Measurements from ENCODE around the gene GCNA.
A peak's percentile ranks its signal among the peaks of the same experiment; 100 is the strongest.
"Not testable (repeated sequence)": the region's sequence is repeated elsewhere in the genome, so short reads cannot be mapped to it uniquely, and the experiment has no call there.

The GCNA gene

DNA sequence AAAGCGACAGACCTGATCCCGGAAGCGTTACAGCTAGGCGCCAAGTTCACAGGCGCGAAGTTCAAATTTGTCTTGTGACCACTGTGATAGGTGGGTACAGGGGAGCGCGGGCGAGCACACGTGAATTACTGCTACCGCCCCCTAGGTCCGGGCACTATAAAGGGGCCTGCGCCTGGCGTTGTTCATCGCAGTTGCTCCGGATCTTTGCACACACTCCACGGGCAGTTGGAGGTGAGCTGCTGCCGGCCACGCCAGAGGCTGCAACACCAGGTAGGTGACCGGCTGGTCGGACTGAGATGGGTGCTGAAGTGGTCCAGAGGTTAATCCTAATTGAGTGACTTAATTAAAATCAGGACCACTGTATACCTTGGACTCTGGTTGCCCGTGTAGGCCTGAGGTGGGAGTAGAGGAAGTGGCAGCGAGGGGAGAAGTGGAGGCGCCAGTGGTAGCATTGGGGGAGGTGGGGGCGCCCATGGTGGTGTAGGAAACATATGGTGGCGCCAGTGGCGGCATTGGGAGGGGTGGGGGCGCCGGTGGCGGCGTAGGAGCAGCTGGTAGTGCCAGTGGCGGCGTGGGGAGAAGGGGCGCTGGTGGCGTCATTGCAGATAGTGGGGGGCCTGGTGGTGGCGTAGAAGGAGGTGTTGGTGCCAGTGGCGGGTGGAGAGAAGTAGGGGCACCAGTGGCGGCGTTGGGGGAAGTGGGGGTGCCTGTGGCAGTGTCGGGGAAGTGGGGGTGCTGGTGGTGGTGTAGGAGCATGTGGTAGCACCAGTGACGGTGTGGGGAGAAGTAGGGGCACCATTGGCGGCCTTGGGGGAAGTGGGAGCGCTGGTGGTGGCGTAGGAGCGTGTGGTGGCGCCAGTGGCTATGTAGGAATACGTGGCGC lies at the start of gene GCNA:
TSS of gene GCNA (plus strand) at position 185 of the 883 bp plus-strand sequence. CDS start 2,385 bp downstream, outside the sequence.
- DNase-seq (ENCODE audit: low read depth): no peak

GRCh38 chrX:71532078-71532752 lies 46.0 kb upstream of the GCNA start:
- peak; percentile 0 for DNase-seq (ENCODE audit: low read depth)

DNA sequence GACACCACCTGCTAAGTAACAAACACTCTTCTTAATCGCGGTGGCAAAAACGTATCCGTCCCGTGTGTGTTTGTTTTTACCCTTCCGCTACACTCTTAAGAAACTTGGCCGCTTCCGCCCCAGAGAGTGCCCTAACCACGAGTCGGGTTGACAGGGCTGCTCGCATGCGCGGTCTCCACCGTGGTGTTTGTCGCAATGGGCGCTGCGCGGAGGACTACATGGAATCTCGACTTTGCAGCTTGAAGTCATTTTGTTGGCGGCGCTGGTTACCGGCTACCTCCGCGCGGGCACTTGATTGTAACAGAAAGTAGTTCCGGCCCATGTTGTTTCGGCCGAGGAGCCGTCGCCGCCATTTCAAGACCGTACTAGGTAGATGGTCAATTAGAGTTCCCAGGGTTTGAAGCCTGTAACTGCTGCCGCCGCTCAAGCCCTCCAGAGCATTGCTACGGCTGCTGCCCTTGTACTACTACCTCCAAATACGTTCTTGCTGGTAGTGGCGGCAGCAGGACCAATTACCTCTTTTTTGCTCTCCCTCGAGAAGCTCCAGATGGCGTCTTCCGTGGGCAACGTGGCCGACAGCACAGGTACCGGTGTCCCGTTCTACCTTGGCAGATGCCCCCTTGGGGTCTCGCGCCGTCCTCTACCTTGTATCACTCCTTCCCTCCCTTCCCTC lies 45.3 kb upstream of the GCNA start, which contains the start of gene OGT:
TSS of gene OGT (plus strand) at position 352 of the 673 bp plus-strand sequence. CDS start at position 548, 196 bp downstream.
- DNase-seq (ENCODE audit: low read depth): peak; percentile 99

DNA sequence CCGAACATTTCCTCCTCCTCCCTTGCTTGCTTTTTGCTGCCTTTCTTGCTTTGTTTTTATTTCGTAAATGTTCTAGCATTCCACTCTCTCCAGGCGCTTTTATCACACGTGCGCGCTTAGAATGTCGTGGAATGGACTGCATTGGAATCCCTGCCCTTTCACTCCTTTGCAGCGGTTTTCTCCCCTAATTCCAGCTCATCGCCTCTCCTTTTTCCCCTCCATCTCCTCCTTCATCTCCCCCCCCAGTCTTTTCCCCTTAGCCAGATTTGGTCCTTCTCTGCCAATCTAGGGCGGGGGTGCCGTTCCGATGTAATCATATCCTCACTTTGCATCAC lies 44.8 kb upstream of the GCNA start:
- DNase-seq (ENCODE audit: low read depth): peak; percentile 7

DNA sequence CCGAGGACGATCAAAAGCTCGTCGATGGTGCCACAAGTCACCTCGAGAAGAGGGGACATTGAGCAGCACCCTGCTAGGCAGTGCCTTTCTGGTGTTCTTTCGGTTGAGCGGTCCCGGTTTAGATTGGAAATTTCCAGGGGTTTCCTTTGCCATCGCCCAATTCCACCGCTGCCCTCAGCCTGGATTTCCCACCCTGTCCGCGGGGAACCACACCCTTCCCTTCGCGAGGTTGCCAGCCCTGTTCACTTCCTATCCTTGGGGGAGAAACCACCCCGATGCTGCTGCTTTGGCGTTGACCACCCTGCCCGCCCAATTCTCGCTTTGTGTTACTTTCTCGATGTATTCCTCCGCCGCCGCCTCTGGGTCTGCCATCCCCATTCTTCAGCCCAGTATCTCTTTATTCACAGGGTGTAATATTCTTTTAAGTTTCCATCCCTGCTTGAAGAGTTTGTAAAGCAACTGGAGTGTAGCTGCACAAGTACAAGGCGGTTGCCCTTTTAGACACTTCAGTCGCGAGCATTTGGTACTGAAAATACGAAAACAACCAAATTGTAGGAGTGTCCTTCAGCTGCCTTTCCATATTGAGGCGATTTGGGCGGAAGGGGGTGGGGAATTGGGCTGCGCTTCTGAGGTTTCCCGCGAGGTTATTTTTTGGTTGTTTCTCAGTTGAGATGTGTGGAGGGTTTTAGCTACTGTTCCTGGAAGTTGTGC lies 44.2 kb upstream of the GCNA start:
- DNase-seq (ENCODE audit: low read depth): peak; percentile 64

DNA sequence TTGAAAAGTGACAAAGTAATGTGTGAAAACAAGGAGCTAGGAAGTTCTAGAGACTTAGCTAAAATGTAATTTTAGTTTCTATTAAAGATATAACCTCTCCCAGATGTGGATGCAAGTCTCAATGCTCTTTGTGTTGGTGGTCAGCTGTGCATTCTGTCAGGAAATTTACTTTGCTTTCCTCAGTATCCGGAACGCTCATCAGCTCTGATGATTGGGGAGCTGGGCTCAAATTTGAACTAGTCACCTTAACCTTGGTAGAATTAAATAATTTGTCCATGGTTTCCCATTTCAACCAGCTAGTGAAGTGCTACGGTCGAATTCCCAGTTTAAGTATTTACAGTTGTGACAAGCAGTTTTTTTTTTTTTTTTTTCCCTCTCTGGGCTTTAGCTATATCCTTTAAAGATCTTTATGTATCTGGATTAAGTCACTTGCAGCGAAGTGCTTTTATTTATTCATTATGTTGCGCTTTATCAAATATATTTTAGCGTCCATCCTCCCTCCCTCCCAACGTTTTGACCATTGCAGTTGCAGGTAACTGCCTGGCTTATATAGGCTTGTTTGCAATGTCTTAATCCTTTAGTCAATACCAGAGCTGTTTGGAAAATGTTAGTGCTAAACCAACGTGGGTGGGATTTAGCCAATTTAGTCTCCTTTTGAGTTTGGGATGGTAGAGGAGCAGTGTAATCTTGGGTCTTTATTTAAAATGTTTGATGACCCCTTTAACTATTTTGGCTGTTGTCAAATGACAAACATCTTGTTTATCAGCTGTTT lies 43.3 kb upstream of the GCNA start:
- DNase-seq (ENCODE audit: low read depth): no peak

- peak; percentile 2 for DNase-seq (ENCODE audit: low read depth)
These were observed 42.0 kb upstream of the GCNA start for GRCh38 chrX:71536285-71536684.

DNA sequence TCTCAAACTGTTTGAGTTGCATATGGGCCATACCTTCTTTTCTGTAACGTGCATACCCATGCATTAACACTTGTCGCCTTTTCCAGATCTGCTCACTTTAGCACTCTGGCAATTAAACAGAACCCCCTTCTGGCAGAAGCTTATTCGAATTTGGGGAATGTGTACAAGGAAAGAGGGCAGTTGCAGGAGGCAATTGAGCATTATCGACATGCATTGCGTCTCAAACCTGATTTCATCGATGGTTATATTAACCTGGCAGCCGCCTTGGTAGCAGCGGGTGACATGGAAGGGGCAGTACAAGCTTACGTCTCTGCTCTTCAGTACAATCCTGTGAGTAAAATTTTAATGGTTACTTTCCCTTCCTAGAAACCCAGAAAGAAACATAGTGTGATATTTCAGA lies 40.5 kb upstream of the GCNA start:
- DNase-seq (ENCODE audit: low read depth): no peak

DNA sequence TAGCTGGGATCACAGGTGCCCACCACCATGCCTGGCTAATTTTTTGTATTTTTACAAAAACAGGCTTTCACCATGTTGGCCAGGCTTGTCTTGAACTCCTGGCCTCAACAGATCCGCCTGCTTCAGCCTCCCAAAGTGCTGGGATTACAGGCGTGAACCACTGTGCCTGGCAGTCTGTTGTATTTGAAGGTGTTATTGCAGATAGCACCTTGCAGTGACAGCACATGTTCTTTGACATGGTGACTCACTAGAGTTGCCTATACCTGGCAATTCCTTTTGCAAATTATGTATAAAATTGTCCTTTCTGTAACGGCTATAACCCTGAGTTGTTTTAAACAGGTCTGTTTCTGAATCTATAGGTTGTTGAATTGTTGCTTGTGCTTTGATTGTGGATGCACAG lies 37.4 kb upstream of the GCNA start:
- no peak for DNase-seq (ENCODE audit: low read depth)

GRCh38 chrX:71541210-71542022 lies 36.8 kb upstream of the GCNA start:
- peak; percentile 52 for DNase-seq (ENCODE audit: low read depth)

GRCh38 chrX:71542411-71542810 lies 35.8 kb upstream of the GCNA start:
- peak; percentile 73 for DNase-seq (ENCODE audit: low read depth)

GRCh38 chrX:71542825-71543224 lies 35.4 kb upstream of the GCNA start:
- DNase-seq (ENCODE audit: low read depth): no peak

GRCh38 chrX:71543316-71543715 lies 34.9 kb upstream of the GCNA start:
- peak; percentile 73 for DNase-seq (ENCODE audit: low read depth)

DNA sequence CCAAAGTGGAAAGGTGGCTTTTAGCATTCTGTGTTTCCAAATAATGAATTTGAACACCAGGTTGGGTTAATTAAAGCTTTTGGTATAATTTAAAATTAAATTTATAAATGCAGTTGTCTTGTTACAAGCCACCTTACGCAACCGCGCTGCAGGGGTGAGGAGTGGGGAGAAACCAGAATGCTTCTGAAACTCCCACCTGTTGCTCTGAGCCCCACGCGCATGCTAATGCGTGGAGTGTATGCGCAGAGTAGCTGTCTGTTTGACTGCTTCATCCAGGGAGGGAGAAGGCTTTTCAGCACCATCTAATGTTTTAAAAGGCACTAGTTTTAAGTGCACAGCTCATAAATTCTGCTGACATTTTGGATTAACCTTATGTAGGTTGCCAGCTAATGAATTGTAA lies 32.9 kb upstream of the GCNA start:
- no peak for DNase-seq (ENCODE audit: low read depth)

GRCh38 chrX:71546879-71547278 lies 31.4 kb upstream of the GCNA start:
- DNase-seq (ENCODE audit: low read depth): no peak

DNA sequence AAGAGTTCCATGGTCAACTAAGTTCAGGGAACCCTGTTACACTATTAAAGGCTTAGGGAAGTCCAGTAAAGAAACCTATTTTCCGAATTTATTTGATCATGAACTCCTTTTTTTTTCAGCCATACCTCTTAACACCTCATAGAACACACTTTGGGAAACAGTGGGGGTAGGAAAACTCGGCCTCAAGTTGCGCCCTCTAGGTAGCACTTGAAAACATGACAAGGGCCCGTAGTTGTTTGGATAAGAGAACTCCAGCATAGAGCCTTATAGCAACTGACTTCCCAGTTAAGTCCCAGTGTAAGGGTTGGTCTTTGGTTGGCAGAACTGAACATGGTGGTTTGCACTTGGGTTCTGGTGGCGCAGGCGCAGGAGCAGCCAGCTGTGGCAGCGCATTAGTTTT lies 30.9 kb upstream of the GCNA start:
- DNase-seq (ENCODE audit: low read depth): no peak

- DNase-seq (ENCODE audit: low read depth): no peak
These were observed 28.3 kb upstream of the GCNA start for GRCh38 chrX:71549986-71550385.

- DNase-seq (ENCODE audit: low read depth): no peak
These were observed 27.7 kb upstream of the GCNA start for GRCh38 chrX:71550578-71550977.

GRCh38 chrX:71556036-71556435 lies 22.2 kb upstream of the GCNA start:
- DNase-seq (ENCODE audit: low read depth): no peak

DNA sequence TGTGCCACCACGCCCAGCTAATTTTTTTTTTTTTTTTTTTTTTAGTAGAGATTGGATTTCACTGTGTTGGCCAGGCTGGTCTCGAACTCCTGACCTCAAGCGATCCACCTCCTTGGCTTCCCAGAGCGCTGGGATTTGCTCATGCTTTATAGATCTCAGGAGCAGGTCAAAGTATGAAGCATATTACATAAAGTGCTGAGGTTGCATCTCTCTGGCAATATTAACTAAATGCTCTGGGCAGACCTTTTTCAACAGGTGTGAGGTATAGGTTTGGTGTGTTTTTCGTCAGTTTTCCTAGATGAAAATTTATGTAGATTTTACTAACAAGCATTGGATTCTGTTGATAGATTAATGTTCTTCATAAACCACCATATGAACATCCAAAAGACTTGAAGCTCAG lies 19.3 kb upstream of the GCNA start:
- DNase-seq (ENCODE audit: low read depth): no peak

- not testable (repeated sequence) for DNase-seq (ENCODE audit: low read depth)
These were observed 18.5 kb upstream of the GCNA start for GRCh38 chrX:71559773-71560172.
